Neutrophil (primary cell): ENCODE data around the gene AGAP1.

Source experiments
- H3K27ac ChIP-seq: fragments of 200-600 bp; sonication (generic); 2 replicates; pipeline ENCODE4 v1.5.1; 2016; ENCODE audit warnings: mild to moderate bottlenecking, moderate library complexity
- H3K27me3 ChIP-seq: fragments of 200-600 bp; sonication (generic); 2 replicates; pipeline ENCODE4 v1.6.0; 2016; ENCODE audit warnings: mild to moderate bottlenecking
- H3K36me3 ChIP-seq: fragments of 200-600 bp; sonication (generic); 2 replicates; pipeline ENCODE4 v1.5.1; 2017
- H3K4me1 ChIP-seq, 2 experiments: fragments of 200-600 bp in 1 of 2; sonication (generic) in 1 of 2; 1 replicate in 1 of 2; 2 replicates in 1 of 2; pipeline versions ENCODE4 v1.5.1 to v1.6.1; 2013 to 2016; ENCODE audit warnings: low read depth in 1 of 2, low read length in 1 of 2, mild to moderate bottlenecking in 1 of 2, moderate library complexity in 1 of 2; ENCODE audit not compliant: control insufficient read depth in 1 of 2, insufficient read depth in 1 of 2
- H3K4me3 ChIP-seq, 2 experiments: fragments of 200-600 bp in 1 of 2; sonication (generic) in 1 of 2; 1 replicate in 1 of 2; 2 replicates in 1 of 2; pipeline ENCODE4 v1.5.1; 2013 to 2016; ENCODE audit warnings: low read depth in 1 of 2, low read length in 1 of 2, mild to moderate bottlenecking in 1 of 2, moderate library complexity in 1 of 2
- H3K9me3 ChIP-seq: fragments of 200-600 bp; sonication (generic); 2 replicates; pipeline ENCODE4 v1.5.1; 2016
- TF ChIP-seq, protein P1 (sequence below): fragments of 200-600 bp; sonication (generic); IDR thresholded peaks from 2 replicates; pipeline ENCODE4 v1.5.1; 2016; ENCODE audit warnings: antibody characterized with exemption

AGAP1 gene

DNA sequence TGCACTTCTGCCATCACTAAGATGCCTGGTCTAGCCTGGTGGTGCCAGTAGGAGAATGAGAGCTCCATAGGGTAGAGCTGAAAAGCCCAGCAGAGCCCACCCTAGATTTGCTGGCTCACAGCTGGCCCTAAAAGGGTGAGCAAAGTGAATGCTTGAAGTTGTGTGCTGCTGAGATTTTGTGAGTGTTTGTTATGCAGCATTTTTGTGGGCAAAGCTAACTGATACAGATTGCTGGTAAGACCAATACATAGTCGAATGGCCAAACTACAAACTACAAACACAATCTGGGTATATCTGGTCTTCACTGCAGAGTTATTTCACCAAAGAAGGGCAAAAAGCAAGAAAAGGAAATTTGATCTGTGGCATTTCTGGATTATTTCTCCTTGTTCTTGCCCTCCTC is 7.1 kb upstream of the AGAP1 start:
- Histone ChIP-seq H3K4me3 (no peak overlapping the region), H3K4me1 (no peaks in the 10 kb centered on the region), H3K27ac (no peak overlapping the region), H3K36me3 (no peaks in the 10 kb centered on the region), H3K27me3 (peaks cover 19% of the 10 kb centered on the region), H3K9me3 (no peaks in the 10 kb centered on the region)
- TF ChIP-seq, protein P1, sequence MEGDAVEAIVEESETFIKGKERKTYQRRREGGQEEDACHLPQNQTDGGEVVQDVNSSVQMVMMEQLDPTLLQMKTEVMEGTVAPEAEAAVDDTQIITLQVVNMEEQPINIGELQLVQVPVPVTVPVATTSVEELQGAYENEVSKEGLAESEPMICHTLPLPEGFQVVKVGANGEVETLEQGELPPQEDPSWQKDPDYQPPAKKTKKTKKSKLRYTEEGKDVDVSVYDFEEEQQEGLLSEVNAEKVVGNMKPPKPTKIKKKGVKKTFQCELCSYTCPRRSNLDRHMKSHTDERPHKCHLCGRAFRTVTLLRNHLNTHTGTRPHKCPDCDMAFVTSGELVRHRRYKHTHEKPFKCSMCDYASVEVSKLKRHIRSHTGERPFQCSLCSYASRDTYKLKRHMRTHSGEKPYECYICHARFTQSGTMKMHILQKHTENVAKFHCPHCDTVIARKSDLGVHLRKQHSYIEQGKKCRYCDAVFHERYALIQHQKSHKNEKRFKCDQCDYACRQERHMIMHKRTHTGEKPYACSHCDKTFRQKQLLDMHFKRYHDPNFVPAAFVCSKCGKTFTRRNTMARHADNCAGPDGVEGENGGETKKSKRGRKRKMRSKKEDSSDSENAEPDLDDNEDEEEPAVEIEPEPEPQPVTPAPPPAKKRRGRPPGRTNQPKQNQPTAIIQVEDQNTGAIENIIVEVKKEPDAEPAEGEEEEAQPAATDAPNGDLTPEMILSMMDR = no peak

DNA sequence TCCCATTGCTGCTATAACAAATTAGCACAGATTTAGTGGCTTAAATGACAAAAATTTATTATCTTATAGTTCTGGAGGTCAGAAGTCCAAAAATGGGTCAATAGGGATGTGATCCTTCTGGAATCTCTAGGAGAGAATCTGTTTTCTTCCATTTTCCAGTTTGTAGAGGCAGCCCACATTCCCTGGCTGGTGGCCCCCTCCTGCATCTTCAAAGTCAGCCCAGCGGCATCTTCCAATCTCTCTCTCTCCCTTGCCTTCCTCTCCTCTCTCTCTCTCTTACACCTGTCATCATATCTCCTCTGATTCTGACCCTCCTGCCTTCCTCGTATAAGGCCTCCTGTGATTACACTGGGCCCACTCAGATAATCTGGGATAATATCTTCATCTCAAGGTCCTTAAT is 3.9 kb upstream of the AGAP1 start:
- Histone ChIP-seq H3K9me3 (no peaks in the 10 kb centered on the region), H3K27ac (no peak overlapping the region), H3K36me3 (no peaks in the 10 kb centered on the region), H3K4me1 (no peaks in the 10 kb centered on the region), H3K27me3 (peaks cover 47% of the 10 kb centered on the region), H3K4me3 (no peak overlapping the region)
- TF ChIP-seq, protein P1 = no peak

DNA sequence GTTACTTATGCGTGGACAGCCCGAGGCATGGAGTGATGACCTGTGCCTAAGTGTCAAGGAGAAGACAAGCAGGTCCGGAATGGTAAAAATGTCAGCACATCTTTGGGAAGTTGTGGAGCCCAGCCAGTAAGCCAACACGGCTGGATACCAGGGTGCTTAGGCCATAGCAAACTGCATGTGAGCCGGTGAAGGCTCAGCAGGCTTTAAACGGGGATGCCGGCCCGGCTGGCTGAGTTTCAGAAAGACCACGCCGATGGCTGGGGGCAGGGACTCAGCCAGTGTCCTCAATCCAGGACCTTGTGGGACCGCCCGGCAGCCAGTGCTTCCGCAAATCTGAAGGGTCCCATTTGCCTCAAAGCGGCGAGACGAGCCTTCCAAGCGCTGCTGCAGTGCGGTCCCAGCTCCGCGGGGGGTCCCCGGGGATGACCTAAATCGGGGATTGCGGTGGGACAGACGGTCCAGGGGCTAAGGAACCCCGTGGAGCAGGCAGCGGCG is 946 bp upstream of the AGAP1 start:
- Histone ChIP-seq H3K9me3 (no peaks in the 10 kb centered on the region), H3K36me3 (no peaks in the 10 kb centered on the region), H3K4me1 (no peaks in the 10 kb centered on the region), H3K27me3 (peaks cover 77% of the 10 kb centered on the region), H3K27ac (no peak overlapping the region), H3K4me3 (no peak overlapping the region)
- TF ChIP-seq, protein P1 = no peak

DNA sequence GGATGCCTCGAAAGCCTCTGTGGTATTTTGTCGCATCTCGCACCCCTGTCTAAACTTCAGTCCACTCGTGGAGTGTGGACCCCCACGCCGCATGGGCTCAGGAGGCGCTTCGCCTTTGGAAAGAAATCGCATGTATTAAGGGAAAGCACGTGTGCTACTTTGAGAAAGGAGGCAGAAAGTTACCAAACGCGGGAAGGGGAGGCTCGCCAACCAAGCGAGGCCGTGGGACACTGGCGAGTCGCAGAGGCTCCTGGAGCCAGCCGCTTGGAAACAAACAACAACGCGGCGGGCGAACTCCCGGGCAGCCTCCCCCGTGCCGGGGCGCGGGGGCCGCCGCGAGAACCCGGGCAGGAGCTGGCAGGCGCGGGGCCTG is 455 bp upstream of the AGAP1 start:
- Histone ChIP-seq H3K27me3 (peaks cover 82% of the 10 kb centered on the region), H3K27ac (no peak overlapping the region), H3K4me1 (no peaks in the 10 kb centered on the region), H3K4me3 (no peak overlapping the region), H3K36me3 (no peaks in the 10 kb centered on the region), H3K9me3 (no peaks in the 10 kb centered on the region)
- TF ChIP-seq, protein P1 = no peak

DNA sequence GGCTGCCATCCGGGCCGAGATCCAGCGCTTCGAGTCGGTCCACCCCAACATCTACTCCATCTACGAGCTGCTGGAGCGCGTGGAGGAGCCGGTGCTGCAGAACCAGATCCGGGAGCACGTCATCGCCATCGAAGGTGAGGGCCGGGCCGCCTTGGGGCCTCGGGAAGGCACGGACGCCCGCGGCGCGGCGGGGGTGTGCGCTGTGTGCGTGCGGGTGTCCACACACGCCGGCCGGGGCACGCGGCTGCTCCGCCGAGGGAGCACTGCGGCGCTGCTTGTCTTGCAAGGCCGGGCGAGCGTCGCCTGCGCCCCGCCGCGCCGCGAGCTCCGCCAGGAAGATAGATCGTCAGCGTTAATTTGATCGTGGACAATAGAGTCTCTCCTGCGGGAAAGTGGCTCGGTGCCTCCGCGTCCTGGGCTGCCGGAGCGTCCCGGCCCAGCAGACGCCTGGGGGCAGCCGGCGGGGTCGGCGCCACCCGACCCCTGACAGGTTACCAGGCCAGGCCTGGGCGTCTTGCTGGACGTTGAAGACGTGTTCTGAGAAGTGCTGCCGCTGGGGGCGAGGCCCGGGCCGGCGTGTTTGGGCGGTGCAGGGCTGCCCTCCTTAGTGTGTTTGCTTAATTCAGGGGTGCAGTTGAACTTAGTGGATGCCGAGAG is 1.0 kb downstream of the AGAP1 start:
- Histone ChIP-seq H3K27ac (no peak overlapping the region), H3K9me3 (no peaks in the 10 kb centered on the region), H3K4me3 (no peak overlapping the region), H3K36me3 (no peaks in the 10 kb centered on the region), H3K27me3 (peaks cover 96% of the 10 kb centered on the region), H3K4me1 (no peaks in the 10 kb centered on the region)
- TF ChIP-seq, protein P1 = no peak
